Heart left ventricle (tissue), 16 donors: ENCODE data around the gene IFI27L1. TPM values are rescaled to one million over a fixed set of nuclear protein-coding genes. Genes with fewer than 3 reads are reported as not detected.
A peak's percentile ranks its signal among the peaks of the same experiment; 100 is the strongest.

Experiments used
- ATAC-seq, 4 donors: fragments of 200-7000 bp; cut with Tn5 transposase; one replicate each; pipeline ENCODE4 v1.9.1; 2020 to 2022; ENCODE audit warnings: moderate library complexity in 4 of 4, mild to moderate bottlenecking in 3 of 4, moderate number of reproducible peaks in 1 of 4
- DNase-seq, 5 donors: peaks; one replicate each; pipeline ENCODE4 v3.0.0-alpha.2; 2020
- H3K27ac ChIP-seq, 12 donors: fragments of 200-600 bp; sonication (generic) in 4 of 12; one replicate each; pipeline versions ENCODE4 v1.5.0 to v1.8.0; 2016 to 2022; ENCODE audit warnings: mild to moderate bottlenecking in 2 of 12
- H3K27me3 ChIP-seq, 9 donors: fragments of 200-600 bp; sonication (generic) in 2 of 9; one replicate each; pipeline versions ENCODE4 v1.5.1 to v1.8.0; 2016 to 2022; ENCODE audit warnings: mild to moderate bottlenecking in 3 of 9
- H3K36me3 ChIP-seq, 9 donors: fragments of 200-600 bp; sonication (generic) in 2 of 9; one replicate each; pipeline versions ENCODE4 v1.5.0 to v1.8.0; 2018 to 2022; ENCODE audit warnings: mild to moderate bottlenecking in 2 of 9
- H3K4me1 ChIP-seq, 12 donors: fragments of 200-600 bp; sonication (generic) in 4 of 12; one replicate each; pipeline versions ENCODE4 v1.5.0 to v1.8.0; 2016 to 2022; ENCODE audit warnings: mild to moderate bottlenecking in 3 of 12
- H3K4me3 ChIP-seq, 12 donors: fragments of 200-600 bp; sonication (generic) in 4 of 12; one replicate each; pipeline versions ENCODE4 v1.5.0 to v1.8.0; 2017 to 2022; ENCODE audit warnings: mild to moderate bottlenecking in 9 of 12, moderate library complexity in 4 of 12
- H3K9me3 ChIP-seq, 12 donors: fragments of 200-600 bp; sonication (generic) in 4 of 12; one replicate each; pipeline versions ENCODE4 v1.5.0 to v1.8.0; 2016 to 2022; ENCODE audit warnings: mild to moderate bottlenecking in 1 of 12
- CTCF ChIP-seq, 12 donors: fragments of 200-600 bp; sonication (generic) in 4 of 12; IDR thresholded peaks; one replicate each; pipeline versions ENCODE4 v1.5.0 to v1.8.0; 2018 to 2022; ENCODE audit warnings: antibody characterized with exemption in 12 of 12, mild to moderate bottlenecking in 5 of 12
- POLR2A ChIP-seq, 2 donors: fragments of 450-650 bp; IDR thresholded peaks; one replicate each; pipeline ENCODE4 v1.6.1; 2017; ENCODE audit warnings: antibody characterized with exemption in 2 of 2, mild to moderate bottlenecking in 2 of 2, moderate library complexity in 2 of 2
- WGBS, 4 donors: extraction: QIAGEN DNeasy Blood & Tissue Kit in 2 of 4; methylation state at CpG; one replicate each; pipeline versions ENCODE4 v1.1.5 to v1.1.7; 2013 to 2018; 5-methylcytosine and 5-hydroxymethylcytosine counted together
- intact Hi-C, 10 donors: fragments of 100-400 bp; cut with DNase I; formaldehyde crosslinking; loops; one replicate each; pipeline versions ENCODE4 v1.11.1 to v1.14.2; 2022
- polyA plus RNA-seq, 2 donors: library from polyadenylated mRNA; stranded (reverse); fragments of 200-250 nt; gene quantifications; one replicate each; pipeline ENCODE4 v1.2.3, GENCODE V29; 2013
- total RNA-seq, 9 donors: library from RNA; depleted of rRNA in 2 of 9; stranded (reverse); fragments of >200 nt in 2 of 9; fragmentation: NEBNext Ultra II Directional in 3 of 9; extraction: Animal tissue kit (Norgen Biotek cat#: 25700) in 3 of 9; gene quantifications; one replicate each; pipeline versions ENCODE4 v1.1.0 to v1.2.4, GENCODE V29; 2016 to 2023
- donor health status: ischemic (EF 13 %, LVEDD 7.1; RV severe dilation, severe dysfunction).
- donor health status: healthy with polysubstance abuse.
- donor health status: DM: no; HTN: yes; CAD: no.
- donor health status: DM: no; HTN: no; CAD: no.
- donor health status: ischemic (EF 25% LVEDD 6.9; RV normal size, moderate dysfunction).
- donor health status: ischemic (EF 25% LVEDD 5.7; RV mildly dilated, moderate dysfunction).
- donor health status: healthy.
- donor health status: DM: yes; HTN: yes; CAD: no.
- donor health status: ischemic (EF 35%, LVEDD 5.7; RV mildly dilated, moderate dysfunction).
- donor health status: nonischemic (EF 11% LVEDD 7.7; RV severe dilation, severe dysfunction).
- donor health status: DM: yes; HTN: yes; CAD: no.
- donor health status: PGD.
- donor health status: ischemic (EF 29% LVEDD 5.4; RV normal size, mild dysfunction).
- donor health status: nonischemic (EF 23%, LVEDD 6.1; RV moderate dilation, normal function).

Gene IFI27L1
- total and polyA plus RNA-seq, 11 donors, result 8.9 to 45.0 (median 16.8) TPM

- intact Hi-C loops, result loop anchor here in 1 of 10 donors (5.0 kb wide), 1 partner anchor 1418 kb away; no protein-coding TSS in a partner anchor
- Histone ChIP-seq H3K27me3 (no peaks in the 10 kb centered on the region), H3K27ac (peak overlapping the region; percentile 7 to 96 (median 82)), H3K4me3 (peak overlapping the region in 9 of 12 donors; percentile 61 to 81 (median 65)), H3K9me3 (peaks cover 0 to 3% (median 0%) of the 10 kb centered on the region in 12 donors), H3K4me1 (peaks cover 0 to 54% (median 39%) of the 10 kb centered on the region in 12 donors), H3K36me3 (peaks cover 0 to 7% (median 0%) of the 10 kb centered on the region in 9 donors)
- no peak for TF ChIP-seq POLR2A (IDR thresholded peaks at IDR 0.05)
- TF ChIP-seq CTCF (IDR thresholded peaks at IDR 0.05), result no peak
- no peak for ATAC-seq
- 57 to 76% (median 64%) methylated on average over 5 of the region's 5 CpGs for WGBS, 4 donors
- no peak for DNase-seq
Observed at GRCh38 chr14:94113908-94114588, 32.9 kb downstream of the IFI27L1 start.

GRCh38 chr14:94114589-94115057 lies 33.5 kb downstream of the IFI27L1 start:
- no peaks in the 10 kb centered on the region for H3K27me3 ChIP-seq
- H3K4me1 ChIP-seq, result peaks cover 0 to 51% (median 36%) of the 10 kb centered on the region in 12 donors
- intact Hi-C loops, result loop anchor here in 1 of 10 donors (5.0 kb wide), 1 partner anchor 1418 kb away; no protein-coding TSS in a partner anchor
- H3K4me3 ChIP-seq, result peak overlapping the region in 6 of 12 donors; percentile 6 to 81 (median 22)
- peak overlapping the region; percentile 2 to 96 (median 82) for H3K27ac ChIP-seq
- ATAC-seq (peak in 1 of 4 donors; percentile 9), DNase-seq (no peak)
- peaks cover 0 to 9% (median 3%) of the 10 kb centered on the region in 12 donors for H3K9me3 ChIP-seq
- no peak for TF ChIP-seq POLR2A (IDR thresholded peaks at IDR 0.05)
- no peak for TF ChIP-seq CTCF (IDR thresholded peaks at IDR 0.05)
- 49 to 72% (median 59%) methylated on average over 5 of the region's 5 CpGs for WGBS, 4 donors
- H3K36me3 ChIP-seq, result peaks cover 0 to 7% (median 0%) of the 10 kb centered on the region in 9 donors

- Histone ChIP-seq H3K27ac (peak overlapping the region in 11 of 12 donors; percentile 24 to 96 (median 84)), H3K27me3 (no peaks in the 10 kb centered on the region), H3K4me1 (peaks cover 0 to 46% (median 32%) of the 10 kb centered on the region in 12 donors), H3K36me3 (peaks cover 0 to 7% (median 0%) of the 10 kb centered on the region in 9 donors), H3K4me3 (peak overlapping the region in 6 of 12 donors; percentile 6 to 81 (median 22)), H3K9me3 (peaks cover 0 to 13% (median 3%) of the 10 kb centered on the region in 12 donors)
- ATAC-seq (peak; percentile 19 to 59 (median 50)), DNase-seq (peak in 1 of 5 donors; percentile 44)
- WGBS, 4 donors, result 23 to 39% (median 28%) methylated on average over 4 of the region's 4 CpGs
- TF ChIP-seq POLR2A (IDR thresholded peaks at IDR 0.05) (no peak), CTCF (IDR thresholded peaks at IDR 0.05) (no peak)
- intact Hi-C loops, result no loop called here
Observed at GRCh38 chr14:94115058-94115591, 34.0 kb downstream of the IFI27L1 start.

GRCh38 chr14:94115631-94116030 lies 34.5 kb downstream of the IFI27L1 start:
- ATAC-seq (no peak), DNase-seq (no peak)
- Histone ChIP-seq H3K4me1 (peaks cover 0 to 43% (median 30%) of the 10 kb centered on the region in 12 donors), H3K9me3 (peaks cover 0 to 18% (median 3%) of the 10 kb centered on the region in 12 donors), H3K36me3 (peaks cover 0 to 7% (median 0%) of the 10 kb centered on the region in 9 donors), H3K27ac (peak overlapping the region in 10 of 12 donors; percentile 10 to 96 (median 85)), H3K4me3 (no peak overlapping the region), H3K27me3 (no peaks in the 10 kb centered on the region)
- WGBS, 4 donors, result 85 to 95% (median 90%) methylated on average over 8 to 15 of the region's 15 CpGs
- intact Hi-C loops, result no loop called here
- TF ChIP-seq CTCF (IDR thresholded peaks at IDR 0.05) (no peak), POLR2A (IDR thresholded peaks at IDR 0.05) (no peak)
